SK-N-SH treated with all-trans-retinoic acid at 6 μM for 48 hours (cell line): Measurements from ENCODE around the gene LCE1E.

ENCODE experiments used
- ATAC-seq: fragments of 200-7000 bp; cut with Tn5 transposase; 3 replicates; pipeline ENCODE4 v1.9.1; 2020; ENCODE audit warnings: mild to moderate bottlenecking, moderate library complexity
- ARNTL ChIP-seq: fragments of 450-650 bp; formaldehyde crosslinking; IDR thresholded peaks from 2 replicates; pipeline ENCODE4 v1.5.0; 2020; ENCODE audit warnings: low read depth, mild to moderate bottlenecking, moderate library complexity, borderline replicate concordance
- BACH2 ChIP-seq: fragments of 250-450 bp; sonication (Bioruptor Pico); IDR thresholded peaks from 2 replicates; pipeline ENCODE4 v1.9.0; 2021; ENCODE audit warnings: mild to moderate bottlenecking, borderline replicate concordance
- CSDC2 ChIP-seq: fragments of 250-450 bp; sonication (Bioruptor Pico); IDR thresholded peaks from 2 replicates; pipeline ENCODE4 v1.5.0; 2020; ENCODE audit warnings: mild to moderate bottlenecking, moderate library complexity
- ESRRG ChIP-seq: fragments of 250-450 bp; sonication (Bioruptor Pico); IDR thresholded peaks from 2 replicates; pipeline ENCODE4 v1.6.1; 2021; ENCODE audit warnings: mild to moderate bottlenecking
- GLIS3 ChIP-seq: fragments of 250-450 bp; sonication (Bioruptor Pico); IDR thresholded peaks from 2 replicates; pipeline ENCODE4 v1.5.0; 2020; ENCODE audit warnings: mild to moderate bottlenecking, moderate library complexity
- OSR1 ChIP-seq: fragments of 250-450 bp; sonication (Bioruptor Pico); IDR thresholded peaks from 2 replicates; pipeline ENCODE4 v1.8.0; 2022; ENCODE audit warnings: moderate library complexity, mild to moderate bottlenecking, inconsistent platforms
- PATZ1 ChIP-seq: fragments of 250-450 bp; sonication (Bioruptor Pico); IDR thresholded peaks from 2 replicates; pipeline ENCODE4 v1.8.0; 2020; ENCODE audit warnings: mild to moderate bottlenecking, moderate library complexity, borderline replicate concordance
- PPARA ChIP-seq: fragments of 250-450 bp; sonication (Bioruptor Pico); IDR thresholded peaks from 2 replicates; pipeline ENCODE4 v1.5.0; 2020; ENCODE audit warnings: mild to moderate bottlenecking, borderline replicate concordance
- RARB ChIP-seq: fragments of 250-450 bp; sonication (Bioruptor Pico); IDR thresholded peaks from 2 replicates; pipeline ENCODE4 v1.8.0; 2021; ENCODE audit warnings: mild to moderate bottlenecking, moderate library complexity
- SNAI2 ChIP-seq: fragments of 250-450 bp; sonication (Bioruptor Pico); IDR thresholded peaks from 2 replicates; pipeline ENCODE4 v1.5.0; 2020; ENCODE audit warnings: mild to moderate bottlenecking, moderate library complexity
- TOX ChIP-seq: fragments of 250-450 bp; sonication (Bioruptor Pico); IDR thresholded peaks from 2 replicates; pipeline ENCODE4 v1.8.0; 2021; ENCODE audit warnings: mild to moderate bottlenecking, moderate library complexity, borderline replicate concordance
- TSHZ2 ChIP-seq: fragments of 250-450 bp; sonication (Bioruptor Pico); IDR thresholded peaks from 2 replicates; pipeline ENCODE4 v1.5.0; 2020; ENCODE audit warnings: mild to moderate bottlenecking, moderate library complexity
- ZC3H10 ChIP-seq: fragments of 250-450 bp; sonication (Bioruptor Pico); IDR thresholded peaks from 2 replicates; pipeline ENCODE4 v1.5.1; 2021; ENCODE audit warnings: mild to moderate bottlenecking, moderate library complexity
- ZFP3 ChIP-seq: fragments of 250-450 bp; sonication (Bioruptor Pico); IDR thresholded peaks from 2 replicates; pipeline ENCODE4 v1.5.0; 2020; ENCODE audit warnings: mild to moderate bottlenecking, moderate library complexity
- ZFP30 ChIP-seq: fragments of 450-650 bp; formaldehyde crosslinking; IDR thresholded peaks from 2 replicates; pipeline ENCODE4 v1.5.0; 2022; ENCODE audit warnings: mild to moderate bottlenecking, moderate library complexity
- ZNF565 ChIP-seq: fragments of 450-650 bp; formaldehyde crosslinking; conservative IDR thresholded peaks from 2 replicates; pipeline ENCODE4 v1.5.0; 2020; ENCODE audit warnings: low read depth, mild to moderate bottlenecking, moderate library complexity
- ZNF8 ChIP-seq: fragments of 450-650 bp; formaldehyde crosslinking; IDR thresholded peaks from 2 replicates; pipeline ENCODE4 v1.5.0; 2020; ENCODE audit warnings: mild to moderate bottlenecking, moderate library complexity
- TF ChIP-seq, protein P1 (sequence below): fragments of 250-450 bp; sonication (Bioruptor Pico); IDR thresholded peaks from 2 replicates; pipeline ENCODE4 v1.5.1; 2021; ENCODE audit warnings: mild to moderate bottlenecking, moderate library complexity
- TF ChIP-seq, protein P2 (sequence below): fragments of 250-450 bp; sonication (Bioruptor Pico); IDR thresholded peaks from 2 replicates; pipeline ENCODE4 v1.8.0; 2021; ENCODE audit warnings: low read depth, mild to moderate bottlenecking, moderate library complexity, borderline replicate concordance
- TF ChIP-seq, protein P3 (sequence below): fragments of 250-450 bp; sonication (Bioruptor Pico); IDR thresholded peaks from 2 replicates; pipeline ENCODE4 v1.5.1; 2020; ENCODE audit warnings: low read depth, mild to moderate bottlenecking, moderate library complexity

LCE1E gene

GRCh38 chr1:152783095-152783494 is 3.0 kb upstream of the LCE1E start:
- ATAC-seq: no peak
- no peak for TF ChIP-seq GLIS3 (CRISPR knock-in tag)
- TF ChIP-seq, protein P1, sequence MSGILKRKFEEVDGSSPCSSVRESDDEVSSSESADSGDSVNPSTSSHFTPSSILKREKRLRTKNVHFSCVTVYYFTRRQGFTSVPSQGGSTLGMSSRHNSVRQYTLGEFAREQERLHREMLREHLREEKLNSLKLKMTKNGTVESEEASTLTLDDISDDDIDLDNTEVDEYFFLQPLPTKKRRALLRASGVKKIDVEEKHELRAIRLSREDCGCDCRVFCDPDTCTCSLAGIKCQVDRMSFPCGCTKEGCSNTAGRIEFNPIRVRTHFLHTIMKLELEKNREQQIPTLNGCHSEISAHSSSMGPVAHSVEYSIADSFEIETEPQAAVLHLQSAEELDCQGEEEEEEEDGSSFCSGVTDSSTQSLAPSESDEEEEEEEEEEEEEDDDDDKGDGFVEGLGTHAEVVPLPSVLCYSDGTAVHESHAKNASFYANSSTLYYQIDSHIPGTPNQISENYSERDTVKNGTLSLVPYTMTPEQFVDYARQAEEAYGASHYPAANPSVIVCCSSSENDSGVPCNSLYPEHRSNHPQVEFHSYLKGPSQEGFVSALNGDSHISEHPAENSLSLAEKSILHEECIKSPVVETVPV (CRISPR knock-in tag): no peak
- TF ChIP-seq PATZ1 (CRISPR knock-in tag): no peak
- no peak for TF ChIP-seq ZFP3
- no peak for TF ChIP-seq ZNF8
- no peak for TF ChIP-seq BACH2 (CRISPR knock-in tag)
- TF ChIP-seq PPARA: no peak
- TF ChIP-seq ZNF565: no peak
- no peak for TF ChIP-seq CSDC2
- no peak for TF ChIP-seq ZC3H10 (CRISPR knock-in tag)
- TF ChIP-seq RARB (CRISPR knock-in tag): no peak
- TF ChIP-seq, protein P2, sequence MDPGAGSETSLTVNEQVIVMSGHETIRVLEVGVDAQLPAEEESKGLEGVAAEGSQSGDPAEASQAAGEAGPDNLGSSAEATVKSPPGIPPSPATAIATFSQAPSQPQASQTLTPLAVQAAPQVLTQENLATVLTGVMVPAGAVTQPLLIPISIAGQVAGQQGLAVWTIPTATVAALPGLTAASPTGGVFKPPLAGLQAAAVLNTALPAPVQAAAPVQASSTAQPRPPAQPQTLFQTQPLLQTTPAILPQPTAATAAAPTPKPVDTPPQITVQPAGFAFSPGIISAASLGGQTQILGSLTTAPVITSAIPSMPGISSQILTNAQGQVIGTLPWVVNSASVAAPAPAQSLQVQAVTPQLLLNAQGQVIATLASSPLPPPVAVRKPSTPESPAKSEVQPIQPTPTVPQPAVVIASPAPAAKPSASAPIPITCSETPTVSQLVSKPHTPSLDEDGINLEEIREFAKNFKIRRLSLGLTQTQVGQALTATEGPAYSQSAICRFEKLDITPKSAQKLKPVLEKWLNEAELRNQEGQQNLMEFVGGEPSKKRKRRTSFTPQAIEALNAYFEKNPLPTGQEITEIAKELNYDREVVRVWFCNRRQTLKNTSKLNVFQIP (CRISPR knock-in tag): no peak
- TF ChIP-seq, protein P3, sequence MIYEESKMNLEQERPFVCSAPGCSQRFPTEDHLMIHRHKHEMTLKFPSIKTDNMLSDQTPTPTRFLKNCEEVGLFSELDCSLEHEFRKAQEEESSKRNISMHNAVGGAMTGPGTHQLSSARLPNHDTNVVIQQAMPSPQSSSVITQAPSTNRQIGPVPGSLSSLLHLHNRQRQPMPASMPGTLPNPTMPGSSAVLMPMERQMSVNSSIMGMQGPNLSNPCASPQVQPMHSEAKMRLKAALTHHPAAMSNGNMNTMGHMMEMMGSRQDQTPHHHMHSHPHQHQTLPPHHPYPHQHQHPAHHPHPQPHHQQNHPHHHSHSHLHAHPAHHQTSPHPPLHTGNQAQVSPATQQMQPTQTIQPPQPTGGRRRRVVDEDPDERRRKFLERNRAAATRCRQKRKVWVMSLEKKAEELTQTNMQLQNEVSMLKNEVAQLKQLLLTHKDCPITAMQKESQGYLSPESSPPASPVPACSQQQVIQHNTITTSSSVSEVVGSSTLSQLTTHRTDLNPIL (CRISPR knock-in tag): no peak
- no peak for TF ChIP-seq TSHZ2 (CRISPR knock-in tag)

- no peak for ATAC-seq
- TF ChIP-seq ARNTL (no peak), GLIS3 (CRISPR knock-in tag) (no peak), ZNF8 (no peak), ZFP30 (no peak), SNAI2 (no peak), ZFP3 (no peak)
- TF ChIP-seq, protein P2 (CRISPR knock-in tag): no peak
Measured at GRCh38 chr1:152795686-152796085, 9.6 kb downstream of the LCE1E start.

DNA sequence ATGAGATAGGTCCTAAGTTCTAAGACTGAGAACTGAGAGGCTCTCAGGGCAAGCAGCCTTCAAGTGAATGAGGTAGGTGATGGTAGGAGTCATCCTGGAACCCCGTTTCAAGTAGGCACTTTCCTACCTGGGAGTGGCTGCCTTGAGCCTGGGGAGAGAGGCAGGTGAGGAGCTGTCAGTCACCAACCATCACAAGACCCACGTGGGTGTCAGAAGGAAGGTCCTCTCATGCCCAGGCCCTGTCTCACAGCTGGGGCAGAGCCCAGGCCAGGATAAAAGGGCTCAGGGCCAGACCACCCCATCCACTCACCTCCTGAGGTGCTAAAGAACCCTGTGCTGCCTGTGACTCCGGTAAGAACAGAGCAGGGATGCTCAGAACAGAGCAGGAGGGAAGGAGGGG is 10.4 kb downstream of the LCE1E start, which contains the start of gene LCE1D:
Gene LCE1D (plus strand): TSS at position 301 of the 400 bp plus-strand sequence. CDS start 1,074 bp downstream, outside the sequence.
- TF ChIP-seq ZNF565: no peak
- no peak for ATAC-seq

DNA sequence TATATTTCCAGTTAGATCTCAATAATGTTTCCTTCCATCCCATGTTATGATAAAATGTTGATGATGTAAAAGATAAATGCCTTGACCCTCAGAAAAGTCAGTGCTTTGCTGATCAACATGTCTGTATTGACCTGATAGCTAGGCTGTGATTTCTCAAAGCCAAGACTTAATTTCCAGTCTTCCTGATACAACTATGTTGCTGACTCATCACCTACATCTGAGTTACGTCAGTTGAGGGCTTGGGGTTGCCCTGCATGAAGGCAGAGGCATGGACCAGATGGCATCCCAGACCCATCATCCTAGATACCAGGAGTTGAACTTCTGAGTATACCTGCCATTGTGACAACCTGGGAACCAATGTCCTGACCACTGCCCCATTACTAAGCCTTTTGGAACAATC is 15.3 kb downstream of the LCE1E start:
- ATAC-seq: no peak
- TF ChIP-seq, protein P1 (CRISPR knock-in tag): no peak
- TF ChIP-seq TOX (no peak), ARNTL (no peak), ZFP3 (no peak), BACH2 (CRISPR knock-in tag) (no peak), GLIS3 (CRISPR knock-in tag) (no peak), ZFP30 (no peak), ESRRG (CRISPR knock-in tag) (no peak), ZNF8 (no peak), ZNF565 (no peak), OSR1 (CRISPR knock-in tag) (no peak), CSDC2 (no peak), RARB (CRISPR knock-in tag) (no peak)
- TF ChIP-seq, all 23 proteins: peak for 0
